HG03457 (cell line): Measurements from ENCODE around the gene NACC2.
"Not testable (repeated sequence)": the region's sequence is repeated elsewhere in the genome, so short reads cannot be mapped to it uniquely, and the experiment has no call there.

ENCODE experiments used
- ATAC-seq: cut with Tn5 transposase; IDR thresholded peaks from one replicate; pipeline ENCODE4 v1.9.1; 2021; ENCODE audit warnings: moderate number of reproducible peaks; ENCODE audit not compliant: unreplicated experiment

Gene NACC2

DNA sequence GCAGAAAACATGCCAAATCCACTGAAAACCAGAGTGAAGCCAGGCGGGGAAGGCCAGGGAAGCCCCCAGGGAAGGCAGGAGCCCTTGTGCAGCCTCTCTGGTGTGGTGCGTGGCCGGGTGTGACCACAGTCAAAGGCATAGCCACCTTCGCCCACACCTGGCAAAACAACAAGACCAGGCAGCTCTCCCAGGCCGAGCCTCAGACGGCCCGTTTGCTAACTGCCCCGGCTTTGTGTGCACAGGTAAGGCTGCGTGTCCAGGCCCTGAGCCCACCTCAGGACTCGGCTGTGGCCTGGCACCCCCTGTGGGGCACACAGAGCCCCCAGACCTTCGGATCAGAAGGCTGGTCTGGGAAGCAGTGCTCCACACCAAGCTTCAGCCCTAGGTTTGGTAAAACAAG lies 17.5 kb upstream of the NACC2 start:
- no peak for ATAC-seq

DNA sequence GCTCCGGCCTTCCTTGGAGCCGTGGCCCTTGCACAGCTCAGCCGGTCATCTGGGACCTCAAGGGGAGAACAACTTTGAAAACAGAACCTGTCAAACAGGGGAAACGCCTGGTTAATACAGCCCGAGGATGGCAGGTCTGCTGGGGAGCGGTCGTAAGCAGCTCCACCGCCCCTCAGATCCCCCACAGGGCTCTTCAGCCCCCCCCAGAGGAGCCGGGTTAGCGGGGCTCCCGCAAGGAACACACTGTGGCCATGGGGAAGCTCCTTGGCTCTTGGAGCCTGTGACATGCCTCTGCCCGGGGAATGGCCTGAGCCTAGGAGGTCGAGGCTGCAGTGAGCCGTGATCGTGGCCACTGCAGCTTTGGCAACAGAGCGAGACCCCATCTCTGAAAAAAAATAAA lies 16.8 kb upstream of the NACC2 start:
- no peak for ATAC-seq

DNA sequence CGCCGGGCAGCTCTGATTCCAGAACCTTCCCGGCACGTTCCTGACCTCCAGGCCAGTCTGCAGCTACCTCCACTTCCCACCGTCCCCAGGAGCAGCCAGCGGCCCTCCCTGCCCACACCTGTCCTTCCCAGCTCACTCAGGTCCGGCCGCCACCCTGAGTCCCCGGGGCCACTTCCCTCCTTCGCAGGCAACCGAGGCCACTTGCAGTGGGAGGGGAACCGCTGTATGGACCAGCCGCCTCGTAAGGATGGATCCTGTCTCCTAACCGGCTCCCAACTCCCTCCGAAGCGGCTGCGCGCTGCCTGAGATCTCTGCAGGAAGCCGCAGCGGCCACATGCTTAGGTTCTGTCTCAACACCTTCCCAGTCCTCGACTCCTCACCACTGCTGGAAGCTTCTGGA lies 16.1 kb upstream of the NACC2 start:
- no peak for ATAC-seq

DNA sequence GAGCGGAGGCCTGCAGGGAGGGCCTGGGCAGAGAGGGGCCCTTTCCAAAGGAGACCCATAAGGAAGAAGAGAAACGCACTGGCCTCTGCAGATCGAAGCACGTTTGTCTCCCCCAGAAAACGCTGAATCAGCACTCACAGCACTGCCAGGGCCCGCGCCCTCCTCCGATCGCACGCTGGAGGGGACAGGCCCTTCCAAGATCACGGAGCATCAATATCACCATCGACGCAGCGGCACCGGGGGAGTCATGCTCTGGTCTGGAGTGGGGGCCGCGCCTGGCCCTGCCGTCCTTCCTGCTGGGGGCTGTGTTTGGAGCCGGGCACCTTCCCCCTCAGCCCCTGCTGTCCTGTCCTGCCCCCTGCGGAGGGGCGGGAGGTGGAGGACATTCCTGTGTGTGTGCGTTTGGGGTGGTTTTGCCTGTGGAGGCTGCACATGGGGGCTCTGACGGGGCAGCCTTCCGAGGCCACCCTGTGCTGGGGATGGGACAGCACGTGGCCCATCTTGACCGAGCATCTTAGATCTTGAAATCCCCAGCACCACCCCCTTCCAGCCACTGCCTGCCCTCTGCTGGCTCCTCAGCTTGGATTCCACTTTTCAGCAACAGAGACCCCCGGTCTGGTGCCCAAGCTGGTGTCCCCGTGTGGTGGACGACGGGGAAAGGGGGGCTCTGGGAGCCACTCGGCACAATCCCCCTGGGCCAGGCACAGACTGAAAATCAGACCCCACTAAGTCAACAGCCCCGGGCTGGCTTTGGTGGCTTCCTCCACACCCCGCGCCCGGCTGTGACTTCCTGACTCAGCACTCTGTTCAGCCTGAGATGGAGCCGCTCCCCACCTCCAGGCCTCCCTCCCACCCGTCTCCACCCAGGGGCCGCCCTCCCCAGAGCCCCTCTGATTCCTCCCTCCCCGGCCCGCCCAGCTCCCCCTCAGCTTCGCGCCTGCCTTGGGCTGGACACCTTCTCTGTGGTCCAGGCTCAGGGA lies 15.3 kb upstream of the NACC2 start:
- ATAC-seq = no peak

DNA sequence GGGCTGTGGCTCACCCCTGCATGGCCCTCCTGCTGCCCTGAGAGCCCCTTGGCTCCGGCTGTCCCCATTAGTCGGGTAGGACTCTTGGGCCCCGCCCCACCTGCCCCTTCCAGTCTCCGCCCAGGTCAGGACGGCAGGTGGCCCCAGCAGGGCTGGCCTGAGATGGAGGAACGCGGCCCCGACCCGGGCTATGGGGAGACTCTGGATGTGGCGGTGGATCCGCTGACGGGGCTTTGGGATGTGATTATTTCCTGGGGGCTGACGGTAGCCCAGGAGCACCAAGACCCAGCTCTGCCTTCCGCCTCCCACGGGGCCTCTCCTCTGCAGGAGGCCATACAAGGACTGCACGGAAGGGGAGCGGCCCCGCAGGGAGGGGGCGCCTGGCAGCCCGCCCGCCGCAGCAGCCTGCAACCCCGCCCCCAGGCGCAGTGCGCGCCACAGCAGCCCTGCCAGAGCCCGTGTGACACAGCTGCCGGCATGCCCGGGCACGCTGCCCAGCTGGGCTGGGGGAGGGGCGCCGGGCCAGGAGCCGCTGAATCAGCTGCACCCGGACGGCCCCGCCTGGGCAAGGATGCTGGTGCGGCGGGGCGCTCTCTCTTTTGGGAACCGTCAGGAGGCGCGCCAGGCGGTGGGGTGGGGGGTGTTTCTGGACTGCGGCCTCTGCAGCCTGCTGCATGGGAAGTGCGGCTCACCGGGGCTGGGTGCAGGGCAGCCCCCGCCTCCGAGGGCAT lies 14.4 kb upstream of the NACC2 start:
- peak; percentile 67 for ATAC-seq

DNA sequence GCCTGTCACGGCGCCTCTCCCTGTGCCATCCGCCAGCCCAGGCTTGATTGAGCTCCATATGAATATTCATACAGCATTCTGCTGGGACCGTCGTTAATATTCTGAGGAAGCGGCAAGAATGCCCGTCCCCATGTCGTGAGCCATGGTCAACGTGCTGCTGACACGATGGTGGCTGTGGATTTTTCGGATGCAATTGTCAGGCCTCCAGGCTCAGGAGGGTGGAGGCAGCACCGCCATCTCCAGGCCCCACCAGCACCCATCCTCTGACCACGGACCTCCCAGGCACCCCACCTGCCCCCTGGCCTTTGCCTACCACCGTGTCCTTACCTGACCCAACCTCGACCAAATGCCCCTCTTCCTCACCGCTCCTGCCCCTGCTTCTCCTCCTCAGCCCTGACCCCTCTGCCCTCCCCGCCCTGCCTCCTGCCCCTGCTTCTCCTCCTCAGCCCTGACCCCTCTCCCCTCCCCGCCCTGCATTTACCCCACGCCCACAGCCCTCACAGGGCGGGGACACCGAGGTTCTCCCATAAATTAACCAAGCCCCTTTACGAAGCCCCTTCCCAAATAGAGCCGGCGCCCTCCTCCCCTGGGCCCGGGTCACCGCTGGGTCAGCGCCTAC lies 13.7 kb upstream of the NACC2 start:
- ATAC-seq = no peak

DNA sequence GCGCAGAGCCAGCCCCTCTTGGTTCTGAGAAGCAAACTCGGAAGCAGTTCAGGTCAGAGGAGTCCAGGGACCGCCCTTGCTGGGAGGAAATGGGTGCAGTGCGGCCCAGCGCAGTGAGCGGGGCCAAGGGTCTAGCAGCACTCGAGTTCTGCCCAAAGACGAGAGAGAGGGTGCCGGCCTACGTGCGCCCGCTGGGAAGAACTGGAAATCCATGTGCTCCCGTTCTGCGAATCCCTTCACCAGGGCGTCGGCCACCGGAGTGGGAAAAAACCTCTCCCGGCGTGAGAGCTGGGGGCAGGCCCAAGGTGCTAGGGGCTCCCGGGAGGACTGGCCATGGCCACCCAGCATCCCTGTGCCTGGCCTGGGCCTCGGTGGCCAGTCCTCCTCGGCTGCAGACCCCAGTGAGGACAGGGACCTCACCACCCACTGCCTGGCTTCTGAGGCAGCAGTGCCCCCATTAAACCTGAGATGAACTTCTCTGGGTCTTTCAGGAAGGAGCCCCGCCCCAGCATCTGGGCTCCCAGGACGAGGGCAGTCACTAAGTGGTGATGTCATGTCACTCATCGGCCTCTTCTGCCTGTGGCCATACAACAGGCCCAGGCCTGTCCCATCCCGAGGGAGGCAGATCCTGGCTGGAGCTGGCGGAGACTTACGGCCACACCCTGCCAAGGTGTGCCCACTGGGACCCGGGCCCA lies 13.0 kb upstream of the NACC2 start:
- no peak for ATAC-seq

DNA sequence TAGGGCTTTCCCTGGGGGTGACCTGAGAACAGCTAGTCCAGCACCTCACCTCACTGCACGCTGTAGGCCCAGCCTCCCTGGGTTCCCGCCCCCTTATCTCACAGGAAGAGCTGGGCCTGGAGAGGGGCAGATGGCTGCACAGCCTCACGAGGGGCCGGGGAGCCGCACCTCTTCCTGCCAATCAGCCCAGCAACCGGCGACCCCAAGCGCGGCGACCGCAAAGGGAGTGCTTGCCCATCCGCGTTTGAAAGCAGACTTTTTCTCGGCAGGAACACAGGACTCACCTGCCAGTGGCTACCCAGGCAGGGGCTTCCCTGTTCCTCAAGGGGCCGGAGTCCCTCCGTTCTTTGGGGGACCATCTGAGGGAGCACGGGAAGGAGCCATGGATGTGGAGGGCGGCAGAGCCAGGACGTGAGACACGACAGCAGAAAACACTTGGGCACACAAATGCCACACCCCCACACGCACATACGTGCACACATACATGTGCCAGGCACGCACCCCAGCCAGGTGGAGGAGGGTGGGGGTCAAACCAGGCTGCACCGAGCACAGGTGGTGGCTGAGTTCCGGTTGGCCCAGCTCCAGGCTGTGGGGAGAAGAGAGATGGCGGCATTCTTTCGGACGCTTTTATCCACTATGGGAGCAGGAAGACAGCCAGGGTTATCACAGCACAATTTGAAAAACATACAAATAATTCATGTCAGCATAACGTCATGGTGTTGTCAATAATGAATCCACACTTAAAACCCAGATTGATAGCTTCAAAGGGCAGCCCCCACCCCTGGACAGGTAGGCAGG lies 12.3 kb upstream of the NACC2 start:
- ATAC-seq = no peak

DNA sequence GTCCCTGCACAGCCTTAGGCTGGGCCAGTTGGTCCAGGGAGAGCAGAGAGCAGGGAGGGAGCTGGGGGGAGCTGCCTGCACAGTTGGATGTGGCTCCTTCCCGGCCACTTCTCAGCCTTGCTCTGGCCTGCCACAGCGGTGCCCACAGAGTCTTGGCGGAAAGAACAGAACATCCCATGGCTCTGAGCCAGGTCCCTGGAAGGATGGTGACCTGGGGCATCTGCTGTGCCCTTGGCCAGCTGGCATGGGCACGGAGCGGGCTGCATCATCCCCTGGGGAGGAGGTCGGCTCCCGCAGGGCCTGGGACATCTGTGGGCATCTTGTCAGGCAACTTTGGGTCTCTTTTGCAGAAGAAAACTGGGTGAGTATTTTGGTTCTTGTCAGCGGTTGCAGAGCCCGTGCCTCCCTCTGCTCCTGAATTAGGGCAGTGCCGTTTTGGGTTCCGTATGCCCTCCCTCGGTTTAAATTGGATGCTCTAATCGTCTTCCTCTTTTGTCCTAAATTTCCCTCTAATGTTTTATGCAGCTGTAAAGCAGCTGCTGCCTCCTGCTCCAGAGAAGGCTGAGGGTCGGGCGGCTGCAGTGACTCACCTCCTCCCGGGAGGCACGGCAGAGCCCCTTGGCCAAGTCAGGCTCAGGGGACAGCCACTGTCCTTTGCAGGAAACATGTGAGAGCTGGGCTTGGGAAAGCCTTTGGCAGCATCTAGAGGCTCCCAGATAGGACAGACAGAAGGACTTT lies 10.5 kb upstream of the NACC2 start:
- no peak for ATAC-seq

DNA sequence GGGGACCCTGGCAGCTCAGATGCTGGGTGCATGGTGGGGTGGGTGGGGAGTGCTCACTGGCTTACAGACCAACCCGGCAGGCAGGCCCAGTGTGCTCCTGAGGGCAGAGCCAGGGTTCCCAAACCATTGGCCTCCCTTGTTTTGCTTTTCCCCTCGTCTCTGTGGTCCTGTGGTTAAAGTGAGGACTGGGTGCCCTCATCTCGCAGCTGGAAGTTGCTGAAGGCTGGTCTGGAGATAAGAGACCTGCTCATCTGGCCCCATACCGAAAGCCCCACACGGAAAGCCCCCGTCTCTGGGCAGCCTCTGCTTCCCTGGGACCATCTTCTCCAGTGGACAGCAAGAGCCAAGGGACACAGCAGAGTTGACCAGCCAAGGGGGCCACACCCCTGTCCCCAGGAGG lies 9.8 kb upstream of the NACC2 start:
- ATAC-seq = no peak

DNA sequence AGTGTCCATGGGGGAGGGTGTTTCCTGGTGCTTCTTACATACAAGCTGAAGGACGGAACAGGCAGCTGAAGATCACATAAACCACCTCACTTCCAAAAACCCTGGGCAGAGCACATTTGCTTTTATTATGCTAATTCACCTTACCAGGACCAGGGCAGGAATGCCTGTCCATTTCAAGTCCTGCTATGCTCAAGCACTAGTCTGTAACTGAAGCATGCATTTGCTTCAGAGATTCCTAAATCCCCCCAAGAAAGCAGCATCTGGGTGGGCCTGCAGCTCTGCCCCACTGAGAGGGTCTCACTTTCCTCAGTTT lies 9.4 kb upstream of the NACC2 start:
- ATAC-seq = no peak

DNA sequence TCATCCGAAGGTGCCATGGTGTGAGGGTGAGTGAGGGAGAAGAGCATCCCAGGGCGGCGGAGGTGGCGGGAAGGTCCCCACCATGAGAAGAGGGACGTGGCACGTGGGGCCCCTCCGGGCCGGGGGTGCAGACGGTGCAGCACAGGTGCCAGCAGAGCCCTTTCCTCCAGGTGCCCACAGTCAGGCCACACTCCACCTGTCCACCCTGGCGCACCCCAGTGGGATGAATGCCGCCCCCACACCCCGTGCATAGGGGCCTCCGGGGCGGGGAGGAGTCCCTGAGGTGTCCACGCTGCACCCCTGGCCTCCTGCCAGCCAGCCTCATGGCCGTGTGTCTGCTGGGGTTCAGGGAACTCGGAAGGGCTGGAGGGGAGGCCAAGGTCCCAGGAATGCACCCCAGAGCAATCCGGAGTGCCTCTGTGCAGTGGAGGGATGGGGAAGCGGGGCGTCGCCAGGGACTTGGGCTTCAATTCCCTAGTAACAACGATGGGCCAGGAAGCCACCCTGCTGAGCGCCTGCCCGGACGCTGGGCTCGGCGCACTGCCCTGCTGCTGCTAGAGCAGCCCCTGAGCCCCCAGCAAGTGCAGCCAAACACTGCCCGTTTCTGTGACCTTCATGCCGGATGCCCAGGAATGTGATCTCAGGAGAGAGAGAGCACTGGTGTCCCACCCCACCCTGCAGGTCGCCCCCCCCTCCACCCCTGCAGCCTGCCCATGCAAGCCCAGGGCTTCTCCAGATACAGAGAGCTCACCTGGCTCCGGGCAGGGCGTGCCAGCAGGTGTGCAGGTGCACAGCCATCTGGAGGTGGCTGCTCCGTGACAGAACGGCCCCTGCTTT lies 8.8 kb upstream of the NACC2 start:
- ATAC-seq = no peak

DNA sequence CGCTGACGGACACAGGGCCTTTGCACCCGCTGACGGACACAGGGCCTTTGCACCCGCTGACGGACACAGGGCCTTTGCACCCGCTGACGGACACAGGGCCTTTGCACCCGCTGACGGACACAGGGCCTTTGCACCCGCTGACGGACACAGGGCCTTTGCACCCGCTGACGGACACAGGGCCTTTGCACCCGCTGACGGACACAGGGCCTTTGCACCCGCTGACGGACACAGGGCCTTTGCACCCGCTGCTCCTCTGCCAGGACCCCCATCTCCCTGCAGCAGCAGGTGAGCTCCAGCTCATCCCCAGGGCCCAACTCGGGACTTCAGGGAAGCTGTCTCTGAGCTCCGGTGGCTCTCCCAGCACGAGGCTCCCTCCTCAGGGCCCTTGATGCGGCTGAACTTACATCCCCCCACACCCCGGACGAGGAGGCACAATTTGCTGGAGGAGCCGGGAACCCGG lies 6.6 kb upstream of the NACC2 start:
- not testable (repeated sequence) for ATAC-seq

DNA sequence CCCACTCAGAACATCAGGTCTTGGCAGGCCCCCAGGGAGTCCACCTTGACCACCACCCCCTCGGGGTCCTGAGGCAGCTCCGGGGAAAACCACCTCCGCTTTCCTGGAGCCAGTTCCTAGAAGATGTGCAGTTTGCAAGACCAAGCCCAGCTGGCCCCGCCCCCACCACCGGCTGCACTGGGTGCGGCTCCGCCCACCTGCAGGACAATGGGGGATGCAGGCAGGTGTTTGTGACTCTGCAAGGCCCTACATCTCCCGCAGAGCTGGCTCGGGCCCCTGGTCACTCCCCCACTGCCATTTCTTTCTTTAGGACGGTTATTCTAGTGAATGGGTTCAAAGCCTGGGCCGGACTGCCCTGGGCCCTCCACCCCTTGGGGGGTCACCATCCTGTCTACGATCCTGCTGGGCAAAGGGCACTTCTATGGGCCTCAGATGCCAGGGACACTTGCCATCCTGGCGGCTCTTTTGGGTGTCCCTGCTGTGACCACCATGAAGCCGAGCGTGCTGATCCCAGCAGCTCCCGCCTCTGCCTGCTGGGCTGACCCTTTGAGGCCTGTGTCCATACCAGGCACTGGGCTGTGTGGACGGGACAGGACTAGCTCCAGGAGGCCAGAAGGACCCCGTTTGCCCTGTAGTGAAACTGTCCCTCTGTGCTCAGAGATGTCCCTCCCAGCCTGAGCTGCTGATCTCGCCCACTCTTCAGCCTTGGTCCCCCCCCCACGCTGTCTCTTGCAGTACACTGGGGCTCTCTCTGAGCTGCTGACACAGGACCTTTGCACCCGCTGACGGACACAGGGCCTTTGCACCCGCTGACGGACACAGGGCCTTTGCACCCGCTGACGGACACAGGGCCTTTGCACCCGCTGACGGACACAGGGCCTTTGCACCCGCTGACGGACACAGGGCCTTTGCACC lies 5.9 kb upstream of the NACC2 start:
- no peak for ATAC-seq

DNA sequence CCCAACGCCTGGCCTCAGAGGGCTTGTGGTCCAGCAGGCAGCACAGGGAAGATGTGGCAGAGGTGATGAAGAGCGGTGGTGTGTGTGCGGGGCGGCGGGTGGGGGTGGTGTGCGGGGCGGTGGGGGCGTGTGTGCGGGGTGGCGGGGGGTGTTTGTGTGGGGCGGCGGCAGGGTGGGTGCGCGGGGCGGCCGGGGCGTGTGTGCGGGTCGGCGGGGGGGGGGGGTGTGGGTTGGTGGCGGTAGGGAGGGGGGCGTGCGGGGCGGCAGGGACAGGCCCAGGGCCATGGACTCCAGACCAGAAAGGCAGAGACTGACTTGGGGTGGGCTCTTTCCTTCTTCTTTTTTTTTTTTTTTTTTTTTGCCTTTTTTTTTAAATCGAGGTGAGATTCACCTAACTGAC lies 4.5 kb upstream of the NACC2 start:
- no peak for ATAC-seq

DNA sequence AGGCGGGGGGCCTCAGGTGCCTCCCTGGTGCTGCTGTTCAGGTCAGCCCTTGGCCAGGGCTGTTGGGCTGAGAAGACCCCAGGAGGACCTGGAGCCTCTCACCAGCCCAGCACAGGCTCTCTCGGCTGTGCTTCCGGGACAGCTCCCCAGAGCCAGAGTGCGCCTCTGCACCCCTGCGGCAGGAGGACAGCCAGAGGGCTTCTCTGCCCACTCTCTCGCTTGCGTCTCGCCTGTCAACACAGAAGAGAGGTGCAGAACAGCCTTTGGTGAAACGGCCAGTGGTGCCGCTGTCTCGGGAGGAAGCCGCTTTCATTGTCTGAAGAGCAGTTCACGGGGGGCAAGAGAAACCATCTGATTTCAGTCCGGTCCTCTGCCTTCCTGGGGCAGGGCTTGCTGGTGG lies 3.8 kb upstream of the NACC2 start:
- ATAC-seq = no peak

DNA sequence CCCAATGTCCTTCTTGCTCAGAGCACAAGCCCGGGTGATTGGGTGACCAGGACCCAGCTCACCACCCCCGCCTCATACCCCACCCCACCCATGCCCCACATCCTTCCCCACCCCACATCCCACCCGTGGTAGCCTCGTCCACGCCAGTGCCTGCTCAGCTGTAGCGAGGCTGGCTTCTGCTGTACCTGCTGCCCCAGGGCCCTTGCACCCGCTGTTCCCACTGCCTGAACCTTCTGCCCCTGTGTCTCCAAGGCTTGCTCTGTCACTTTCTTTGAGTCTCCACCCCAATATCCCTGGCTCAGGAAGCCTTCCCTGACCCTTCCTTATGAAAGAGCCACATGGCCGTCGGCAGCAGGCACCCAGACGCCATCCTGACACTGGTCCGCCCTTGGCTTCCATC lies 3.1 kb upstream of the NACC2 start:
- no peak for ATAC-seq

DNA sequence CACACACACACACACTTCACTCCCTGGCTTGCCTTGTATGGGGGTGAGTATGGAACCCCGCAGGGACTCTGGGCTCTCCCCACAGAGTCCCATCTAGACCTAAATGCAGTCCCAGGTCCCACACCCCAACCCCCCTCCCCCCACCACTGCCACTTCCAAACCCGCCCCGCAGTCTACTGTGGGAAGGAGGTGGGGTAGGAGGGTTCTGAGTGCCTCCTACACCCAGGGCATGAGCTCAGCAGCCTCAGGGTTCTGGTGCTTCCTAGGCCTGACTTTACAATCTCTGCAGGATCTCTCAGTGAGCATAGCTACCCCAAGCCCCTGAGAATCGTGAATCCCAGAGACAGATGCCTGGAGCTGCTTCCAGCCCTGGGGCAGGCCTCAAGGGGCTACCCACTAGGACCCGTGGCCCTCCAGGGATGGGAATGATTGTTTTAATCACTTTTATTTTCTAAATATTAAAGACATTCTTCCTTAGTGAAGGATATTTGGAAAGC lies 1.5 kb upstream of the NACC2 start:
- ATAC-seq = no peak
